GM20431 (cell line): ENCODE measurements around the gene PLXNA1.

Experiments
- in situ Hi-C: fragments of 300-500 bp; cut with MseI, MboI; formaldehyde crosslinking; loops from one replicate; pipeline ENCODE4 v1.15.0; 2020; ENCODE audit warnings: low sequenced_read_pairs; ENCODE audit not compliant: unreplicated experiment

Gene PLXNA1

DNA sequence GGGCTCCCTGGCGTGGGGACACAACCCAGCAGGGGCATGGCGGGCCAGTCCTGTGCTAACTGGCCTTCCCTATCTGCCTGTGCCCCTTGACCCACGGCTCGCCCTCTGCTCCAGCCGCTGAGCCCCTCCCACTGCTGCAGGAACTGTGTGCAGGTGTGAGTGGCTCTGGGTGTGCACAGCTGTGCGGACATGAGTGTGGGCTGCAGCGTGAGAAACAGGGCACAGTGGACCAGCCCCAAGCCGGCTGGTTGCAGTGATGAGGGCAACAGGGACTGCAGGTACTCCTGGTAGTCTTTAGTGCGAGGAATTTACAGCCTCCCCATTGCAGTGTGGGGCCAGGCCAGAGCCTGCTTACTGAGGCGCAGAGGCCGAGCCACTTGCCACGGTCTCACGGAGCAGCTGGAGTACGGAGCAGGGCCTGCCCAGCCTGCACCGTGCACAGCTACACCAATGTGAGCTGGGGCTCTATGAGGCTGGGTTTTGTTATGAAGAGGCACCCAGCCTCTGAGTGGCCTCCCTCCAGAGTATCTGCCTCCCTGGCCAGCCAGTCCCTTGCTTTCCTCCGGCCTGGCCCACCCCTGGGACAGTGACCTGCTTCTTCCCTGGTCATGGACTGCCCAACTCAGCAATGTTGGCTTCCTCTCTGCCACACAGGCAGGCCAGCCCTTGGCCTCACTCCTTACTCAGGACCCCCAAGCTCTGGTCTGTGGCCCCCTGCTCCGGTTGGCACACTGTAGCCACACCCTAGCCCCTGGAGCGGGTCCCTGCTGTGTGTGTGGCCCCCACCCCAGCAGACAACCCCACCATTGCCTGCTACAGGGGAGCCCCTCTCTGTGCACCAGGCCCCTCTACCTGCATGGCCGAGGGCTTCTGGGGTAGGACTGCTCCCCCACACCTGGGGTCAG is 47.8 kb downstream of the PLXNA1 start:
- in situ Hi-C loops = no loop called here

DNA sequence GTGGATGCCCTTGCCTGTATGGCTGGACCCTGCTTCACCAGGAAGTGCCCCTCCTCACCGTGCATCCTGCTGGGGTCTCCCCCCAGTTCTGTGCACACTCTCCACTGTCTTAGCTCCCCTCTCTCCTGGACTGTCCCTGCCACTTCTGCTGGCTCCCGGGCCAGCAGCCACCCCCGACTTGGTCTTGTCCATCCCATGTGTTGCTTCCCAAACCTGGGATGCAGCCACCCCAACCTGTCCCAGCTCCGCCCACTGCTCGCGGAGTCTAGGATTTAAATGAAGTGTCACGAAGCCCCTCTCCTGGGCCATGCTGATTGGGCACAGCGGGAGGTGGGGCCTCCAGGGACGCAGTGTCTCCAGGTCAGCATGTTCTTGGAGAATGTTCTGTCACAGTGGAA is 48.5 kb downstream of the PLXNA1 start:
- in situ Hi-C loops = no loop called here

DNA sequence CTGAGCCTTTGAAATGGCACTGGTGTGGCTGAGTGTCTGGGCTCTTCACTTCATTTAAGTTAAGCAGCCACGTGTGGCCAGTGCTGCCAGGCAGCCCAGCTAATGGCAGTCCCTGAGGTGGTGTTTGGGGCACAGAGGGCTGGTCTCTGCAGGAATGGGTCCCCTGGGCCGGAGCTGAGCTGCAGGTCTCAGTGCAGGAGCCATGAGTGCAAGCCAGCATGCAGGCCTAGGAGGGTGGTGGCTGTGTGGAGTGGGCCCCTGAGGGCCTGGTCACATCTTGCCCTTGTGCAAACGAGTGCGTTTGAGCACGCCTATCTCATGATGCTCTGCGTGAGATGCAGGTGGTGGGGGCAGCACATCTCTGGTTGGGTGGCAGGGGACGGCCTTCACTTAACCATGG is 48.9 kb downstream of the PLXNA1 start:
- in situ Hi-C loops = no loop called here

DNA sequence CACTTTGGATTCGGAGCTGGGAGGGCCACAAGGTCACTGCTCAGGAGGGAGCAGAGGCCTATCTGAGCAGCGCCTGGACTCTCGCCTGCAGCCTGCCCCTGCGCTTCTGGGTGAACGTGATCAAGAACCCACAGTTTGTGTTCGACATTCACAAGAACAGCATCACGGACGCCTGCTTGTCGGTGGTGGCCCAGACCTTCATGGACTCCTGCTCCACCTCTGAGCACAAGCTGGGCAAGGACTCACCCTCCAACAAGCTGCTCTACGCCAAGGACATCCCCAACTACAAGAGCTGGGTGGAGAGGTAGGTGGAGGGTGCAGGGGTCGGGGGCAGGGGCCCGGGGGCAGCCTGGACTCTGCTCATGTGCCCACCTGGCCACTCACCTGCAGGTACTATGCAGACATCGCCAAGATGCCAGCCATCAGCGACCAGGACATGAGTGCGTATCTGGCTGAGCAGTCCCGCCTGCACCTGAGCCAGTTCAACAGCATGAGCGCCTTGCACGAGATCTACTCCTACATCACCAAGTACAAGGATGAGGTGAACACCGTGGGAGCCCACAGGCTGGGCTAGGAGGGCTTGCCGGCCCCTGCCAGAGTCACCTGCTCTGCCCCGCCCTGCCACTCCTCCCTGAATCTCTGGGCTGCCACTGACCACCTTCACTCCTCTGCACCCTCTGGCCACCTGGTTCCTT is 49.5 kb downstream of the PLXNA1 start:
- in situ Hi-C loops = no loop called here
